MM.1S (cell line): Measurements from ENCODE around the gene FAM124A.

Experiments used
- DNase-seq: peaks from one replicate; pipeline ENCODE4 v3.0.0-alpha.2; 2015
- H2AFZ ChIP-seq: fragments of 300-600 bp; sonication (generic); 2 replicates; pipeline ENCODE4 v1.6.0; 2016; ENCODE audit warnings: antibody characterized with exemption, low read length
- H3F3A ChIP-seq: fragments of 300-600 bp; sonication (generic); 2 replicates; pipeline ENCODE4 v1.6.1; 2016; ENCODE audit warnings: mild to moderate bottlenecking, antibody characterized with exemption, low read length, moderate library complexity, mixed read lengths; ENCODE audit not compliant: insufficient read depth
- H3K27ac ChIP-seq: fragments of 300-600 bp; sonication (generic); 2 replicates; pipeline ENCODE4 v1.5.1; 2016; ENCODE audit warnings: mild to moderate bottlenecking, low read length
- H3K27me3 ChIP-seq: fragments of 300-600 bp; sonication (generic); replicated peaks from 2 replicates; pipeline ENCODE4 v1.6.0; 2016; ENCODE audit warnings: low read length; ENCODE audit not compliant: insufficient read depth
- H3K36me3 ChIP-seq: fragments of 300-600 bp; sonication (generic); replicated peaks from 2 replicates; pipeline ENCODE4 v1.6.1; 2016; ENCODE audit warnings: mild to moderate bottlenecking, low read length, mixed read lengths; ENCODE audit not compliant: insufficient read depth
- H3K4me1 ChIP-seq: fragments of 300-600 bp; sonication (generic); 2 replicates; pipeline ENCODE4 v1.6.1; 2016; ENCODE audit warnings: low read length, mixed read lengths
- H3K4me2 ChIP-seq: fragments of 300-600 bp; sonication (generic); 2 replicates; pipeline ENCODE4 v1.6.0; 2016; ENCODE audit warnings: low read depth, low read length
- H3K4me3 ChIP-seq: fragments of 300-600 bp; sonication (generic); 2 replicates; pipeline ENCODE4 v1.5.1; 2016; ENCODE audit warnings: low read length, mixed read lengths
- H3K79me2 ChIP-seq: fragments of 300-600 bp; sonication (generic); 2 replicates; pipeline ENCODE4 v1.6.1; 2016; ENCODE audit warnings: mixed run types, low read length, mixed read lengths
- H3K9ac ChIP-seq: fragments of 300-600 bp; sonication (generic); 2 replicates; pipeline ENCODE4 v1.6.1; 2016; ENCODE audit warnings: low read length, mixed read lengths
- H3K9me2 ChIP-seq: fragments of 300-600 bp; sonication (generic); replicated peaks from 2 replicates; pipeline ENCODE4 v1.6.1; 2016; ENCODE audit warnings: mild to moderate bottlenecking, low read length, mixed read lengths; ENCODE audit not compliant: insufficient read depth
- H3K9me3 ChIP-seq: fragments of 300-600 bp; sonication (generic); replicated peaks from 2 replicates; pipeline ENCODE4 v1.6.1; 2016; ENCODE audit warnings: mild to moderate bottlenecking, low read length, mixed read lengths; ENCODE audit not compliant: insufficient read depth
- H4K20me1 ChIP-seq: fragments of 300-600 bp; sonication (generic); 2 replicates; pipeline ENCODE4 v1.6.1; 2016; ENCODE audit warnings: mild to moderate bottlenecking, low read length, moderate library complexity, mixed read lengths; ENCODE audit not compliant: insufficient read depth
- CTCF ChIP-seq: fragments of 300-600 bp; sonication (generic); IDR thresholded peaks from 2 replicates; pipeline ENCODE4 v1.5.1; 2016; ENCODE audit warnings: antibody characterized with exemption, low read length, mixed read lengths
- EZH2 ChIP-seq: fragments of 300-600 bp; sonication (generic); optimal IDR thresholded peaks from 2 replicates; pipeline ENCODE3; 2017; ENCODE audit warnings: low read depth, mild to moderate bottlenecking, antibody characterized with exemption, low read length, mixed read lengths
- EZH2phosphoT487 ChIP-seq: fragments of 300-600 bp; sonication (generic); IDR thresholded peaks from 2 replicates; pipeline ENCODE4 v1.6.1; 2018; ENCODE audit warnings: antibody characterized with exemption, low read length

FAM124A gene

GRCh38 chr13:51227404-51227803, 5.2 kb downstream of the FAM124A start:
- Histone ChIP-seq H3K27ac (no peak overlapping the region), H3K27me3 (no peaks in the 10 kb centered on the region), H3K4me1 (no peaks in the 10 kb centered on the region), H3K36me3 (no peaks in the 10 kb centered on the region), H3K9me2 (no peaks in the 10 kb centered on the region), H3K9ac (no peak overlapping the region), H3K4me2 (no peak overlapping the region), H3K9me3 (no peaks in the 10 kb centered on the region), H4K20me1 (no peaks in the 10 kb centered on the region), H3K4me3 (no peak overlapping the region), H3F3A (no peaks in the 10 kb centered on the region), H3K79me2 (no peaks in the 10 kb centered on the region), H2AFZ (no peak overlapping the region)
- TF ChIP-seq EZH2: no peak
- DNase-seq: no peak

- Histone ChIP-seq H3K4me1 (no peaks in the 10 kb centered on the region), H3K9me2 (no peaks in the 10 kb centered on the region), H3K4me3 (no peak overlapping the region), H3F3A (no peaks in the 10 kb centered on the region), H3K9me3 (no peaks in the 10 kb centered on the region), H3K4me2 (no peak overlapping the region), H2AFZ (no peak overlapping the region), H3K79me2 (no peaks in the 10 kb centered on the region), H3K27me3 (no peaks in the 10 kb centered on the region), H3K27ac (no peak overlapping the region), H3K36me3 (no peaks in the 10 kb centered on the region), H4K20me1 (no peaks in the 10 kb centered on the region), H3K9ac (no peak overlapping the region)
- TF ChIP-seq EZH2 (no peak), EZH2phosphoT487 (no peak)
- DNase-seq: no peak
Observed at GRCh38 chr13:51229101-51229719, 7.0 kb downstream of the FAM124A start.

- Histone ChIP-seq H3K4me2 (no peak overlapping the region), H3K4me3 (no peak overlapping the region), H3K27ac (no peak overlapping the region), H3K4me1 (no peaks in the 10 kb centered on the region), H3K9me2 (no peaks in the 10 kb centered on the region), H3K9me3 (no peaks in the 10 kb centered on the region), H3K36me3 (no peaks in the 10 kb centered on the region), H3K9ac (no peak overlapping the region), H3F3A (no peaks in the 10 kb centered on the region), H3K79me2 (no peaks in the 10 kb centered on the region), H2AFZ (no peak overlapping the region), H4K20me1 (no peaks in the 10 kb centered on the region), H3K27me3 (no peaks in the 10 kb centered on the region)
- no peak for DNase-seq
- TF ChIP-seq EZH2phosphoT487 (no peak), CTCF (no peak), EZH2 (no peak)
Observed at GRCh38 chr13:51229731-51230130, 7.5 kb downstream of the FAM124A start.

GRCh38 chr13:51230477-51231105, 8.4 kb downstream of the FAM124A start:
- H3K9ac ChIP-seq: no peak overlapping the region
- no peaks in the 10 kb centered on the region for H3K4me1 ChIP-seq
- H3K4me2 ChIP-seq: no peak overlapping the region
- H3F3A ChIP-seq: no peaks in the 10 kb centered on the region
- no peaks in the 10 kb centered on the region for H3K27me3 ChIP-seq
- TF ChIP-seq EZH2phosphoT487 (no peak), EZH2 (no peak), CTCF (no peak)
- H3K27ac ChIP-seq: no peak overlapping the region
- H2AFZ ChIP-seq: no peak overlapping the region
- no peaks in the 10 kb centered on the region for H4K20me1 ChIP-seq
- H3K9me3 ChIP-seq: no peaks in the 10 kb centered on the region
- no peak overlapping the region for H3K4me3 ChIP-seq
- H3K79me2 ChIP-seq: no peaks in the 10 kb centered on the region
- H3K9me2 ChIP-seq: no peaks in the 10 kb centered on the region
- DNase-seq: no peak
- no peaks in the 10 kb centered on the region for H3K36me3 ChIP-seq
